Transverse colon (tissue), 4 donors: ENCODE data around the gene VSIG8. TPM values are rescaled to one million over a fixed set of nuclear protein-coding genes. Genes with fewer than 3 reads are reported as not detected.

Source experiments
- DNase-seq: peaks from one replicate; pipeline ENCODE4 v3.0.0-alpha.2; 2019
- H3K27ac ChIP-seq, 4 donors: fragments of 200-600 bp; sonication (generic); 2 replicates each; pipeline ENCODE4 v1.5.1; 2016 to 2018; ENCODE audit warnings: inconsistent platforms in 4 of 4
- H3K27me3 ChIP-seq: fragments of 200-600 bp; sonication (generic); 2 replicates; pipeline ENCODE4 v1.5.1; 2017; ENCODE audit warnings: inconsistent platforms
- H3K36me3 ChIP-seq, 4 donors: fragments of 200-600 bp; sonication (generic); 2 replicates each; pipeline ENCODE4 v1.5.1; 2017 to 2019; ENCODE audit warnings: inconsistent platforms in 4 of 4
- H3K4me1 ChIP-seq, 4 donors: fragments of 200-600 bp; sonication (generic); 2 replicates each; pipeline ENCODE4 v1.5.1; 2017 to 2020; ENCODE audit warnings: inconsistent platforms in 4 of 4
- H3K4me3 ChIP-seq, 4 donors: fragments of 200-600 bp; sonication (generic); 1 replicate in 1 of 4; 2 replicates in 3 of 4; pipeline versions ENCODE4 v1.5.1 to v1.6.1; 2017 to 2019; ENCODE audit warnings: inconsistent platforms in 4 of 4
- H3K9me3 ChIP-seq, 2 donors: fragments of 200-600 bp; sonication (generic); 2 replicates each; pipeline ENCODE4 v1.5.1; 2017 to 2019; ENCODE audit warnings: inconsistent platforms in 2 of 2
- EP300 ChIP-seq: sonication (generic); formaldehyde crosslinking; IDR thresholded peaks from one replicate; pipeline ENCODE4 v1.6.1; 2017; ENCODE audit warnings: antibody characterized with exemption, low read depth
- POLR2A ChIP-seq: fragments of 450-650 bp; IDR thresholded peaks from one replicate; pipeline ENCODE4 v1.6.1; 2016; ENCODE audit warnings: antibody characterized with exemption, mild to moderate bottlenecking, moderate library complexity
- POLR2AphosphoS5 ChIP-seq, 3 donors: sonication (generic); formaldehyde crosslinking; IDR thresholded peaks; one replicate each; pipeline ENCODE4 v1.6.1; 2016; ENCODE audit warnings: antibody characterized with exemption in 3 of 3
- WGBS, 2 donors: methylation state at CpG; one replicate each; pipeline ENCODE4 v1.1.5; 2018; ENCODE audit warnings: low coverage in 1 of 2; 5-methylcytosine and 5-hydroxymethylcytosine counted together
- in situ Hi-C, 4 donors: fragments of 200-750 bp; cut with MboI; loops; one replicate each; pipeline versions ENCODE4 v1.15.0 to v1.15.1; 2017; ENCODE audit warnings: low sequenced_read_pairs in 3 of 4, low pct_ligation_motif_present in 1 of 4, low pct_unique_long_range_greater_than_20kb in 1 of 4
- intact Hi-C: fragments of 100-400 bp; cut with DNase I; formaldehyde crosslinking; loops from one replicate; pipeline ENCODE4 v1.15.1; 2023; ENCODE audit warnings: low total_unique reads
- total RNA-seq, 4 donors: library from RNA; depleted of rRNA; stranded (reverse); fragments of >200 nt; gene quantifications; one replicate each; pipeline ENCODE4 v1.1.0, GENCODE V29; 2016
- TF ChIP-seq, protein P1 (sequence below), 5 experiments: fragments of 200-600 bp in 3 of 5; fragments of 450-650 bp in 2 of 5; sonication (generic) in 3 of 5; IDR thresholded peaks; 1 replicate in 2 of 5; 2 replicates in 3 of 5; pipeline ENCODE4 v1.5.1; 2016 to 2017; ENCODE audit warnings: antibody characterized with exemption in 5 of 5, inconsistent platforms in 3 of 5, mild to moderate bottlenecking in 2 of 5, moderate library complexity in 1 of 5

VSIG8 gene
- total RNA-seq, 4 donors from 2014 or later, result not detected

DNA sequence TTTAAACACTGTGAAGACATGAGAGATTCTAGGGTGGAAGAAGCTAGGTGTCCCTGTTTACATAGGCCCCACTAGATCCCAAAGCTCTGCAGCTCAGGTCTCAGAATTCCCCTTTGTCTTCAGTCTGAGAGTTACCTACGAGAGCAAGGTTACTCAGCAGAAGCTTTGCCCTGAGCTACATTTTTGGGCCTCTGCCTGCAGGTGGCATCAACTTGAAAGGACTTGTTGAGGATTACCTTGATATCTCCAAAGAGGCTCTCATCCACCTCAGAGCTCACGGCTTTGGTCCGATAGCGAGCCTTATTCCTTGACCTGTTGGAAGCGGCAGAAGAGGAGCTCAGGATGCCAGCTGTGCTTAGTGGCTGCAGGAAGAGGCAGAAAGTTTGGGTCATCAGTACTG, 30.5 kb upstream of the VSIG8 start:
- no peak for TF ChIP-seq POLR2A
- no peak for TF ChIP-seq POLR2AphosphoS5 (IDR thresholded peaks at IDR 0.05)
- TF ChIP-seq, protein P1, sequence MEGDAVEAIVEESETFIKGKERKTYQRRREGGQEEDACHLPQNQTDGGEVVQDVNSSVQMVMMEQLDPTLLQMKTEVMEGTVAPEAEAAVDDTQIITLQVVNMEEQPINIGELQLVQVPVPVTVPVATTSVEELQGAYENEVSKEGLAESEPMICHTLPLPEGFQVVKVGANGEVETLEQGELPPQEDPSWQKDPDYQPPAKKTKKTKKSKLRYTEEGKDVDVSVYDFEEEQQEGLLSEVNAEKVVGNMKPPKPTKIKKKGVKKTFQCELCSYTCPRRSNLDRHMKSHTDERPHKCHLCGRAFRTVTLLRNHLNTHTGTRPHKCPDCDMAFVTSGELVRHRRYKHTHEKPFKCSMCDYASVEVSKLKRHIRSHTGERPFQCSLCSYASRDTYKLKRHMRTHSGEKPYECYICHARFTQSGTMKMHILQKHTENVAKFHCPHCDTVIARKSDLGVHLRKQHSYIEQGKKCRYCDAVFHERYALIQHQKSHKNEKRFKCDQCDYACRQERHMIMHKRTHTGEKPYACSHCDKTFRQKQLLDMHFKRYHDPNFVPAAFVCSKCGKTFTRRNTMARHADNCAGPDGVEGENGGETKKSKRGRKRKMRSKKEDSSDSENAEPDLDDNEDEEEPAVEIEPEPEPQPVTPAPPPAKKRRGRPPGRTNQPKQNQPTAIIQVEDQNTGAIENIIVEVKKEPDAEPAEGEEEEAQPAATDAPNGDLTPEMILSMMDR (IDR thresholded peaks at IDR 0.05), result no peak
- TF ChIP-seq EP300, result no peak
- Histone ChIP-seq H3K4me3 (no peak overlapping the region), H3K27me3 (no peaks in the 10 kb centered on the region), H3K36me3 (no peaks in the 10 kb centered on the region), H3K9me3 (no peaks in the 10 kb centered on the region), H3K4me1 (peaks cover 0 to 20% (median 4%) of the 10 kb centered on the region in 4 donors), H3K27ac (no peak overlapping the region)
- no peak for DNase-seq
- WGBS, 2 donors, result 80 to 87% methylated on average over 1 to 5 of the region's 5 CpGs
- in situ Hi-C loops (loop anchor here in 3 of 4 donors (5.0 to 10.0 kb wide), 2 partner anchors 96 to 108 kb away; partner anchors contain the start of gene DUSP23 (in 1 of the 3)), intact Hi-C loops (loop anchor here (5.0 kb wide), 1 partner anchor 96 kb away; no protein-coding TSS in a partner anchor)

DNA sequence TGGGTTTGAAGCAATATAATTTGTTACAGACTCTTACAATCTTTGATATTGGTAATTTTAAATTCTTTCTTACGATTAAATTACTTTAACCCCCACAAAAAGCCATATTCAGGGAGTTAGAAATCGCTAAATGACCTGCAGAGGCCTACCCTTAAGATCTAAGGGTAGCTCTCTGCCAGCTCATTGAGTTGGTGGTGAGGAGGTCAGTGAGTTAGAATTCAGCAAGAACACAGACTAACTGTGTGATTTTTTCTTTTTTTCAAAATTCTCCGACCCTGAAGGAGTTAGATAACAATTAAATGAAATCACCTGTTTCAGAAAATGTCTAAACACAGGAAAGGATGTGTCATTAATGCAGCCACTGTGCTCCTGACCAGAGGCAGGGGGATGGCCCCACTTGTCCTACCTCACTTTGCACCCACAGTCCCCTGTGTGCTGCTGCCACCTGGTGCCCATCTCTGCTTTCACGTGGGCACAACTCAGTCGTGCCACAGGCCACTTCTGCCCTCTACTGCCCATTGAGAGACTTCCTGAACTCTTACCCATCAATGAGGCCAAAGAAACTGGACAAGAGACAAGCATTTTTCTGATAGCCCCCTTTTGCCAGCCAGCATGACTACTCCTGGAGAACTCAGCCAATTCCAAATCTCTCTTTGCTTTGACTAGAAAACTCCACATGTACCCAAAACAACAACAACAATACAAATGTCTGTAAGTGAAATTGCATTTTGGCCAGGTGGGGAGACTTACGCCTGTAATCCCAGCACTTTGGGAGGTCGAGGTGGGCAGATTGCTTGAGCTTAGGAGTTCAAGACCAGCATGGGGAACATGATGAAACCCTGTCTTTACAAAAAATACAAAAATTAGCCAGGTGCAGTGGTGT, 29.1 kb upstream of the VSIG8 start:
- in situ Hi-C loops, result loop anchor here in 3 of 4 donors (5.0 to 10.0 kb wide), 2 partner anchors 94 to 107 kb away; partner anchors contain the start of gene DUSP23 (in 1 of the 3)
- peak; percentile 90 for DNase-seq

DNA sequence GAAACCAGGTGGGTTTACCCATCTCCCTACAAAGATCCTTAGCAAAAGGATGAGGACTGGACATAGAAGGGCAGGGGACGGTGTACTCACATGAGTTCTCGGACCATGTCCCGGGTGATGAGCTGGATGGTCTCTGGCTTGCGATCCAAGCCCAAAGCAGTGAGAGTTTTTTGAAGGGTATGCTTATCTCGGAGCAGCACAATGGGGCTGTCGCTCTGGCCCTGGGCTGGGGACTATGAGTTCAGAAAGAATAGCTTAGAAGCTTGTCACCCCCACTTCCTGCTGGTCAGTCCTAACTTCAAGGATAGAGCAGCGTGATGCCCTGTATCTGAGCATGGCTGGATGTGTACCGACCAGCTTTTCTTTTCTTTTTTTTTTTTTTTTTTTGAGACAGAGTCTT, 27.9 kb upstream of the VSIG8 start:
- 80 to 81% methylated on average over 6 to 8 of the region's 8 CpGs for WGBS, 2 donors
- Histone ChIP-seq H3K36me3 (no peaks in the 10 kb centered on the region), H3K4me3 (no peak overlapping the region), H3K9me3 (no peaks in the 10 kb centered on the region), H3K27ac (peak overlapping the region in 3 of 4 donors; percentile 13 to 34 (median 20)), H3K4me1 (peaks cover 0 to 11% (median 4%) of the 10 kb centered on the region in 4 donors), H3K27me3 (no peaks in the 10 kb centered on the region)
- intact Hi-C loops, result loop anchor here (5.0 kb wide), 1 partner anchor 93 kb away; no protein-coding TSS in a partner anchor
- TF ChIP-seq POLR2AphosphoS5 (IDR thresholded peaks at IDR 0.05) (no peak), EP300 (no peak), POLR2A (no peak)
- TF ChIP-seq, protein P1 (IDR thresholded peaks at IDR 0.05), result no peak
- in situ Hi-C loops, result loop anchor here in 3 of 4 donors (5.0 to 10.0 kb wide), 2 partner anchors 93 to 106 kb away; partner anchors contain the start of gene DUSP23 (in 1 of the 3)
- DNase-seq, result no peak

More for the DNA sequence above, 29.1 kb upstream of the VSIG8 start:
- no peaks in the 10 kb centered on the region for H3K9me3 ChIP-seq
- no peak overlapping the region for H3K4me3 ChIP-seq
- no peaks in the 10 kb centered on the region for H3K36me3 ChIP-seq
- intact Hi-C loops, result loop anchor here (5.0 kb wide), 1 partner anchor 94 kb away; no protein-coding TSS in a partner anchor
- no peaks in the 10 kb centered on the region for H3K27me3 ChIP-seq
- 47 to 54% methylated on average over 3 to 7 of the region's 7 CpGs for WGBS, 2 donors
- TF ChIP-seq, protein P1 (IDR thresholded peaks at IDR 0.05), result peak; percentile 92 to 99 (median 94)
- TF ChIP-seq POLR2AphosphoS5 (IDR thresholded peaks at IDR 0.05) (peak in 1 of 3 donors; percentile 12), POLR2A (no peak)
- H3K4me1 ChIP-seq, result peaks cover 0 to 12% (median 4%) of the 10 kb centered on the region in 4 donors
- no peak overlapping the region for H3K27ac ChIP-seq

DNA sequence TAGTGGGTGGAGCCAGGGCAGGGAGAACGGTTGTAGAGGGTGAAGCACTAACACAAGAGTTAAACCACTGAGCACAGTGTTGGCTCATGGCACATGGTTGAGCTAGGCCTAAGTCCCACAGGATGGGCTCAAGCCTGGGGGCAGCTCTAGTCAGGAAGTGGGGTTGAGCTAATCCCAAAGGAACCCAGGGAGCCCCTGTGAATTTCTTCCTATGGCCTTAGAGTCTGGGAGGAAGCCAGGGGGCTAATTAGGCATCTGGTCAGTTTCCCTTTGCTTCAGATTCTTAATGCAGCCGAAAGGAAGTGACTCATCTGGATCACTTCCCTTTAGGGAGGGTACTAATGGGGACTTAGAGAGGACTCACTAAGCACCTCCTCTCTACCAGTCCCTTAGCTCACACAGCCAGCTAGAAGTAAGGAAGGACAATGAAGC, 27.4 kb upstream of the VSIG8 start:
- no peak for DNase-seq
- no peak for TF ChIP-seq POLR2A
- no peak for TF ChIP-seq EP300
- TF ChIP-seq, protein P1 (IDR thresholded peaks at IDR 0.05), result no peak
- TF ChIP-seq POLR2AphosphoS5 (IDR thresholded peaks at IDR 0.05), result no peak
- Histone ChIP-seq H3K4me3 (no peak overlapping the region), H3K27ac (peak overlapping the region; percentile 5 to 34 (median 16)), H3K27me3 (no peaks in the 10 kb centered on the region), H3K9me3 (no peaks in the 10 kb centered on the region), H3K36me3 (no peaks in the 10 kb centered on the region), H3K4me1 (peaks cover 0 to 11% (median 4%) of the 10 kb centered on the region in 4 donors)
- WGBS, 2 donors, result 40% methylated on average over 2 of the region's 2 CpGs; no CpG with 5 or more reads in 1 of the 2 donors
- intact Hi-C loops, result loop anchor here (5.0 kb wide), 1 partner anchor 93 kb away; no protein-coding TSS in a partner anchor
- in situ Hi-C loops, result loop anchor here (5.0 to 10.0 kb wide), 3 partner anchors 93 to 105 kb away; partner anchors contain the start of gene DUSP23 (in 1 of the 4)
